Thyroid gland (tissue), 4 donors: ENCODE measurements around the gene KATNA1. TPM values are rescaled to one million over a fixed set of nuclear protein-coding genes. Genes with fewer than 3 reads are reported as not detected.

Experiments
- DNase-seq, 2 donors: peaks; one replicate each; pipeline ENCODE4 v3.0.0-alpha.2; 2019
- H3K27ac ChIP-seq, 3 donors: fragments of 200-600 bp; sonication (generic); 1 replicate in 2 of 3; 2 replicates in 1 of 3; pipeline ENCODE4 v1.5.1; 2016 to 2019; ENCODE audit warnings: mild to moderate bottlenecking in 1 of 3, moderate library complexity in 1 of 3
- H3K27me3 ChIP-seq: fragments of 200-600 bp; sonication (generic); one replicate; pipeline ENCODE4 v1.5.1; 2019
- H3K36me3 ChIP-seq, 2 donors: fragments of 200-600 bp; sonication (generic); one replicate each; pipeline ENCODE4 v1.5.1; 2016 to 2019
- H3K4me1 ChIP-seq, 2 donors: fragments of 200-600 bp; sonication (generic); one replicate each; pipeline ENCODE4 v1.5.1; 2017 to 2019
- H3K4me3 ChIP-seq, 3 donors: fragments of 200-600 bp; sonication (generic); replicated peaks in 1 of 3; 1 replicate in 2 of 3; 2 replicates in 1 of 3; pipeline ENCODE4 v1.5.1; 2016; ENCODE audit warnings: mild to moderate bottlenecking in 1 of 3
- H3K9me3 ChIP-seq: fragments of 200-600 bp; sonication (generic); one replicate; pipeline ENCODE4 v1.5.1; 2017
- CTCF ChIP-seq, 6 experiments: fragments of 200-600 bp in 3 of 6; fragments of 450-650 bp in 3 of 6; sonication (generic) in 3 of 6; IDR thresholded peaks; one replicate each; pipeline ENCODE4 v1.5.1; 2016 to 2019; ENCODE audit warnings: antibody characterized with exemption in 6 of 6, mild to moderate bottlenecking in 2 of 6, inconsistent platforms in 1 of 6, moderate library complexity in 1 of 6
- POLR2A ChIP-seq, 2 donors: fragments of 450-650 bp; IDR thresholded peaks; one replicate each; pipeline ENCODE4 v1.6.1; 2017; ENCODE audit warnings: antibody characterized with exemption in 2 of 2, mild to moderate bottlenecking in 2 of 2, moderate library complexity in 1 of 2
- WGBS, 2 donors: methylation state at CpG; one replicate each; pipeline ENCODE4 v1.1.5; 2017; 5-methylcytosine and 5-hydroxymethylcytosine counted together
- intact Hi-C: fragments of 100-400 bp; cut with DNase I; formaldehyde crosslinking; loops from one replicate; pipeline ENCODE4 v1.15.1; 2023
- total RNA-seq, 4 donors: library from RNA; depleted of rRNA; stranded (reverse); fragments of >200 nt; gene quantifications; one replicate each; pipeline ENCODE4 v1.2.3, GENCODE V29; 2016

Gene KATNA1
- total RNA-seq = 10 to 100 TPM; 17.8 to 21.6 (median 18.4) TPM

- intact Hi-C loops = no loop called here
- DNase-seq = peak; percentile 93
- Histone ChIP-seq H3K4me3 (peak within 1 kb of the TSS; percentile 41 to 73 (median 69)), H3K36me3 (no peaks in the 10 kb centered on the region), H3K9me3 (no peaks in the 10 kb centered on the region), H3K27me3 (no peaks in the 10 kb centered on the region), H3K4me1 (peaks cover 0 to 9% of the 10 kb centered on the region in 2 donors), H3K27ac (peak within 1 kb of the TSS; percentile 34 to 77 (median 70))
- TF ChIP-seq CTCF (IDR thresholded peaks at IDR 0.05) = peak in 2 of 6 experiments; percentile 12 to 30
- TF ChIP-seq POLR2A (IDR thresholded peaks at IDR 0.05) = peak in 1 of 2 donors; percentile 96
- WGBS, 2 donors = 1 to 2% methylated on average over 34 to 38 of the region's 69 CpGs
Measured at GRCh38 chr6:149648148-149649145, at the start of gene KATNA1. TSS of gene KATNA1 (minus strand) at chr6:149648714. CDS start at chr6:149638547, 10,167 bp downstream.

- Histone ChIP-seq H3K36me3 (peaks cover 5 to 12% of the 10 kb centered on the region in 2 donors), H3K9me3 (no peaks in the 10 kb centered on the region), H3K27me3 (no peaks in the 10 kb centered on the region), H3K4me3 (no peak overlapping the region), H3K4me1 (no peaks in the 10 kb centered on the region), H3K27ac (no peak overlapping the region)
- DNase-seq = no peak
- WGBS, 2 donors = 96 to 97% methylated on average over 2 of the region's 2 CpGs
- intact Hi-C loops = no loop called here
- TF ChIP-seq POLR2A (IDR thresholded peaks at IDR 0.05) (no peak), CTCF (IDR thresholded peaks at IDR 0.05) (no peak)
Measured at GRCh38 chr6:149698175-149698574, 49.7 kb upstream of the KATNA1 start.

GRCh38 chr6:149696901-149697300 is 48.4 kb upstream of the KATNA1 start:
- Histone ChIP-seq H3K4me1 (no peaks in the 10 kb centered on the region), H3K27ac (no peak overlapping the region), H3K9me3 (no peaks in the 10 kb centered on the region), H3K27me3 (no peaks in the 10 kb centered on the region), H3K4me3 (no peak overlapping the region), H3K36me3 (peaks cover 5 to 12% of the 10 kb centered on the region in 2 donors)
- 69 to 80% methylated on average over 1 of the region's 1 CpG for WGBS, 2 donors
- intact Hi-C loops = no loop called here
- DNase-seq = no peak
- TF ChIP-seq POLR2A (IDR thresholded peaks at IDR 0.05) (no peak), CTCF (IDR thresholded peaks at IDR 0.05) (no peak)

- TF ChIP-seq POLR2A (IDR thresholded peaks at IDR 0.05) = no peak
- no peak for TF ChIP-seq CTCF (IDR thresholded peaks at IDR 0.05)
- Histone ChIP-seq H3K36me3 (peaks cover 5 to 6% of the 10 kb centered on the region in 2 donors), H3K4me1 (no peaks in the 10 kb centered on the region), H3K27me3 (no peaks in the 10 kb centered on the region), H3K4me3 (no peak overlapping the region), H3K9me3 (no peaks in the 10 kb centered on the region), H3K27ac (no peak overlapping the region)
- intact Hi-C loops = no loop called here
- 92 to 93% methylated on average over 2 of the region's 2 CpGs for WGBS, 2 donors
- DNase-seq = no peak
Measured at GRCh38 chr6:149694921-149695320, 46.4 kb upstream of the KATNA1 start.

- no peak for TF ChIP-seq CTCF (IDR thresholded peaks at IDR 0.05)
- TF ChIP-seq POLR2A (IDR thresholded peaks at IDR 0.05) = no peak
- no peak overlapping the region for H3K27ac ChIP-seq
- DNase-seq = no peak
- no peaks in the 10 kb centered on the region for H3K27me3 ChIP-seq
- WGBS, 2 donors = 85 to 100% methylated on average over 2 of the region's 2 CpGs
- no peaks in the 10 kb centered on the region for H3K9me3 ChIP-seq
- H3K36me3 ChIP-seq = peaks cover 5 to 6% of the 10 kb centered on the region in 2 donors
- H3K4me1 ChIP-seq = no peaks in the 10 kb centered on the region
- intact Hi-C loops = no loop called here
- H3K4me3 ChIP-seq = no peak overlapping the region
Measured at GRCh38 chr6:149691201-149691600, 42.7 kb upstream of the KATNA1 start.
